SK-N-SH treated with all-trans-retinoic acid at 6 μM for 48 hours (cell line): ENCODE data around the gene RPS14.

Experiments
- ATAC-seq: fragments of 200-7000 bp; cut with Tn5 transposase; 3 replicates; pipeline ENCODE4 v1.9.1; 2020; ENCODE audit warnings: mild to moderate bottlenecking, moderate library complexity
- ARNTL ChIP-seq: fragments of 450-650 bp; formaldehyde crosslinking; IDR thresholded peaks from 2 replicates; pipeline ENCODE4 v1.5.0; 2020; ENCODE audit warnings: low read depth, mild to moderate bottlenecking, moderate library complexity, borderline replicate concordance
- BACH2 ChIP-seq: fragments of 250-450 bp; sonication (Bioruptor Pico); IDR thresholded peaks from 2 replicates; pipeline ENCODE4 v1.9.0; 2021; ENCODE audit warnings: mild to moderate bottlenecking, borderline replicate concordance
- CSDC2 ChIP-seq: fragments of 250-450 bp; sonication (Bioruptor Pico); IDR thresholded peaks from 2 replicates; pipeline ENCODE4 v1.5.0; 2020; ENCODE audit warnings: mild to moderate bottlenecking, moderate library complexity
- ESRRG ChIP-seq: fragments of 250-450 bp; sonication (Bioruptor Pico); IDR thresholded peaks from 2 replicates; pipeline ENCODE4 v1.6.1; 2021; ENCODE audit warnings: mild to moderate bottlenecking
- GLIS3 ChIP-seq: fragments of 250-450 bp; sonication (Bioruptor Pico); IDR thresholded peaks from 2 replicates; pipeline ENCODE4 v1.5.0; 2020; ENCODE audit warnings: mild to moderate bottlenecking, moderate library complexity
- ISL1 ChIP-seq: fragments of 250-450 bp; sonication (Bioruptor Pico); IDR thresholded peaks from 2 replicates; pipeline ENCODE4 v2.1.2; 2022; ENCODE audit warnings: mild to moderate bottlenecking, moderate library complexity
- OSR1 ChIP-seq: fragments of 250-450 bp; sonication (Bioruptor Pico); IDR thresholded peaks from 2 replicates; pipeline ENCODE4 v1.8.0; 2022; ENCODE audit warnings: moderate library complexity, mild to moderate bottlenecking, inconsistent platforms
- PPARA ChIP-seq: fragments of 250-450 bp; sonication (Bioruptor Pico); IDR thresholded peaks from 2 replicates; pipeline ENCODE4 v1.5.0; 2020; ENCODE audit warnings: mild to moderate bottlenecking, borderline replicate concordance
- RARB ChIP-seq: fragments of 250-450 bp; sonication (Bioruptor Pico); IDR thresholded peaks from 2 replicates; pipeline ENCODE4 v1.8.0; 2021; ENCODE audit warnings: mild to moderate bottlenecking, moderate library complexity
- SNAI2 ChIP-seq: fragments of 250-450 bp; sonication (Bioruptor Pico); IDR thresholded peaks from 2 replicates; pipeline ENCODE4 v1.5.0; 2020; ENCODE audit warnings: mild to moderate bottlenecking, moderate library complexity
- TCF4 ChIP-seq: fragments of 250-450 bp; sonication (Bioruptor Pico); IDR thresholded peaks from 2 replicates; pipeline ENCODE4 v1.8.0; 2021; ENCODE audit warnings: mild to moderate bottlenecking, moderate library complexity, borderline replicate concordance
- TOX ChIP-seq: fragments of 250-450 bp; sonication (Bioruptor Pico); IDR thresholded peaks from 2 replicates; pipeline ENCODE4 v1.8.0; 2021; ENCODE audit warnings: mild to moderate bottlenecking, moderate library complexity, borderline replicate concordance
- ZC3H10 ChIP-seq: fragments of 250-450 bp; sonication (Bioruptor Pico); IDR thresholded peaks from 2 replicates; pipeline ENCODE4 v1.5.1; 2021; ENCODE audit warnings: mild to moderate bottlenecking, moderate library complexity
- ZFP3 ChIP-seq: fragments of 250-450 bp; sonication (Bioruptor Pico); IDR thresholded peaks from 2 replicates; pipeline ENCODE4 v1.5.0; 2020; ENCODE audit warnings: mild to moderate bottlenecking, moderate library complexity
- ZFP30 ChIP-seq: fragments of 450-650 bp; formaldehyde crosslinking; IDR thresholded peaks from 2 replicates; pipeline ENCODE4 v1.5.0; 2022; ENCODE audit warnings: mild to moderate bottlenecking, moderate library complexity
- ZNF565 ChIP-seq: fragments of 450-650 bp; formaldehyde crosslinking; conservative IDR thresholded peaks from 2 replicates; pipeline ENCODE4 v1.5.0; 2020; ENCODE audit warnings: low read depth, mild to moderate bottlenecking, moderate library complexity
- ZNF70 ChIP-seq: fragments of 450-650 bp; formaldehyde crosslinking; IDR thresholded peaks from 2 replicates; pipeline ENCODE4 v1.5.0; 2020; ENCODE audit warnings: mild to moderate bottlenecking, moderate library complexity
- ZNF8 ChIP-seq: fragments of 450-650 bp; formaldehyde crosslinking; IDR thresholded peaks from 2 replicates; pipeline ENCODE4 v1.5.0; 2020; ENCODE audit warnings: mild to moderate bottlenecking, moderate library complexity
- TF ChIP-seq, protein P1 (sequence below): fragments of 250-450 bp; sonication (Bioruptor Pico); IDR thresholded peaks from 2 replicates; pipeline ENCODE4 v1.8.0; 2020; ENCODE audit warnings: mild to moderate bottlenecking, moderate library complexity, borderline replicate concordance
- TF ChIP-seq, protein P2 (sequence below): fragments of 250-450 bp; sonication (Bioruptor Pico); IDR thresholded peaks from 2 replicates; pipeline ENCODE4 v1.5.0; 2020; ENCODE audit warnings: mild to moderate bottlenecking, moderate library complexity
- TF ChIP-seq, protein P3 (sequence below): fragments of 250-450 bp; sonication (Bioruptor Pico); IDR thresholded peaks from 2 replicates; pipeline ENCODE4 v1.5.1; 2021; ENCODE audit warnings: mild to moderate bottlenecking, moderate library complexity
- TF ChIP-seq, protein P4 (sequence below): fragments of 250-450 bp; sonication (Bioruptor Pico); IDR thresholded peaks from 2 replicates; pipeline ENCODE4 v1.5.1; 2020; ENCODE audit warnings: low read depth, mild to moderate bottlenecking, moderate library complexity
- TF ChIP-seq, protein P5 (sequence below): fragments of 250-450 bp; sonication (Bioruptor Pico); IDR thresholded peaks from 2 replicates; pipeline ENCODE4 v1.8.0; 2021; ENCODE audit warnings: low read depth, mild to moderate bottlenecking, moderate library complexity, borderline replicate concordance

RPS14 gene

DNA sequence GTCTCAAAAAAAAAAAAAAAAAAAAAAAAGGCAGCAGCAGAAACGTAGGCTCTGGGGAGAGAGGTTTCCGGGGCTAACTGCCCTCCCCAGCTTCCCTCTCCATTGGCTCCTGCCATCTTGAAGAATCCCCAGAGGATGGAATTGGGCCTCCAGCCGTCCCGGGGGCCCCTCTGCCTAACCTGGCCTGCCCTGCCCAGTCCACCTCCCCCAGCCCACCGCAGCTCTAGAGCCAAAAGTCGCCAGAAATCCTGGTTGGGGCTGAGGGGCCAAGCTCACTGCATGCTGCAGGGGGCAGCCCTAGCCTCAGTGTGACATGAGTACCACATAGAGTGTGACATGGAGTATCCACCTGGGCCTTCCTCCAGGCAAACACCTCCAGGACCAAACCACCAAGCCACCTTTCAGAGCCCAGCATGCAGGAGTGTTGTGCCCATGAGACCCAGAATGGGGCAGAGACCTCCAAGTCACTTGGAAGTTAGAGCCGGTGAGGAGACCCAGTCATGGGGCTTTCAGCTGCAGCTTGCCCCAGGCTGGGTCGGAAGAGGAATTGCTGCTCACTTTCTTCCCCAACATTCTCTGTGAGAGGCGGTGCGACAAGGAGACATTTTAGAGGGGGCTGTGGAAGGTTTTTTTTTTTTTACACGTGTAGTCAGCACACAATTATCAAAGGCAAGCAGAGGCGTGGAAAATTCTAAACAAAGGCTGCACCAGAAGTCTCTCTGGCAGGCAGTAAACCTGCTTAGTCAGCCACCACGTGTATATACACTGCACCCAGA, 54.4 kb downstream of the RPS14 start:
- ATAC-seq: no peak
- TF ChIP-seq, protein P1, sequence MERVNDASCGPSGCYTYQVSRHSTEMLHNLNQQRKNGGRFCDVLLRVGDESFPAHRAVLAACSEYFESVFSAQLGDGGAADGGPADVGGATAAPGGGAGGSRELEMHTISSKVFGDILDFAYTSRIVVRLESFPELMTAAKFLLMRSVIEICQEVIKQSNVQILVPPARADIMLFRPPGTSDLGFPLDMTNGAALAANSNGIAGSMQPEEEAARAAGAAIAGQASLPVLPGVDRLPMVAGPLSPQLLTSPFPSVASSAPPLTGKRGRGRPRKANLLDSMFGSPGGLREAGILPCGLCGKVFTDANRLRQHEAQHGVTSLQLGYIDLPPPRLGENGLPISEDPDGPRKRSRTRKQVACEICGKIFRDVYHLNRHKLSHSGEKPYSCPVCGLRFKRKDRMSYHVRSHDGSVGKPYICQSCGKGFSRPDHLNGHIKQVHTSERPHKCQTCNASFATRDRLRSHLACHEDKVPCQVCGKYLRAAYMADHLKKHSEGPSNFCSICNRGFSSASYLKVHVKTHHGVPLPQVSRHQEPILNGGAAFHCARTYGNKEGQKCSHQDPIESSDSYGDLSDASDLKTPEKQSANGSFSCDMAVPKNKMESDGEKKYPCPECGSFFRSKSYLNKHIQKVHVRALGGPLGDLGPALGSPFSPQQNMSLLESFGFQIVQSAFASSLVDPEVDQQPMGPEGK (CRISPR knock-in tag): no peak
- TF ChIP-seq ZC3H10 (CRISPR knock-in tag) (no peak), ZFP30 (CRISPR knock-in tag) (no peak), BACH2 (CRISPR knock-in tag) (no peak), ISL1 (CRISPR knock-in tag) (no peak), ZNF8 (CRISPR knock-in tag) (no peak), TOX (CRISPR knock-in tag) (no peak), SNAI2 (CRISPR knock-in tag) (no peak), ESRRG (CRISPR knock-in tag) (no peak), ZFP3 (CRISPR knock-in tag) (no peak), OSR1 (no peak), RARB (CRISPR knock-in tag) (no peak), ARNTL (CRISPR knock-in tag) (no peak), ZNF565 (no peak), PPARA (no peak), ZNF70 (CRISPR knock-in tag) (no peak)
- TF ChIP-seq, protein P2, sequence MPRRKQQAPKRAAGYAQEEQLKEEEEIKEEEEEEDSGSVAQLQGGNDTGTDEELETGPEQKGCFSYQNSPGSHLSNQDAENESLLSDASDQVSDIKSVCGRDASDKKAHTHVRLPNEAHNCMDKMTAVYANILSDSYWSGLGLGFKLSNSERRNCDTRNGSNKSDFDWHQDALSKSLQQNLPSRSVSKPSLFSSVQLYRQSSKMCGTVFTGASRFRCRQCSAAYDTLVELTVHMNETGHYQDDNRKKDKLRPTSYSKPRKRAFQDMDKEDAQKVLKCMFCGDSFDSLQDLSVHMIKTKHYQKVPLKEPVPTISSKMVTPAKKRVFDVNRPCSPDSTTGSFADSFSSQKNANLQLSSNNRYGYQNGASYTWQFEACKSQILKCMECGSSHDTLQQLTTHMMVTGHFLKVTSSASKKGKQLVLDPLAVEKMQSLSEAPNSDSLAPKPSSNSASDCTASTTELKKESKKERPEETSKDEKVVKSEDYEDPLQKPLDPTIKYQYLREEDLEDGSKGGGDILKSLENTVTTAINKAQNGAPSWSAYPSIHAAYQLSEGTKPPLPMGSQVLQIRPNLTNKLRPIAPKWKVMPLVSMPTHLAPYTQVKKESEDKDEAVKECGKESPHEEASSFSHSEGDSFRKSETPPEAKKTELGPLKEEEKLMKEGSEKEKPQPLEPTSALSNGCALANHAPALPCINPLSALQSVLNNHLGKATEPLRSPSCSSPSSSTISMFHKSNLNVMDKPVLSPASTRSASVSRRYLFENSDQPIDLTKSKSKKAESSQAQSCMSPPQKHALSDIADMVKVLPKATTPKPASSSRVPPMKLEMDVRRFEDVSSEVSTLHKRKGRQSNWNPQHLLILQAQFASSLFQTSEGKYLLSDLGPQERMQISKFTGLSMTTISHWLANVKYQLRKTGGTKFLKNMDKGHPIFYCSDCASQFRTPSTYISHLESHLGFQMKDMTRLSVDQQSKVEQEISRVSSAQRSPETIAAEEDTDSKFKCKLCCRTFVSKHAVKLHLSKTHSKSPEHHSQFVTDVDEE (CRISPR knock-in tag): no peak
- TF ChIP-seq, protein P3, sequence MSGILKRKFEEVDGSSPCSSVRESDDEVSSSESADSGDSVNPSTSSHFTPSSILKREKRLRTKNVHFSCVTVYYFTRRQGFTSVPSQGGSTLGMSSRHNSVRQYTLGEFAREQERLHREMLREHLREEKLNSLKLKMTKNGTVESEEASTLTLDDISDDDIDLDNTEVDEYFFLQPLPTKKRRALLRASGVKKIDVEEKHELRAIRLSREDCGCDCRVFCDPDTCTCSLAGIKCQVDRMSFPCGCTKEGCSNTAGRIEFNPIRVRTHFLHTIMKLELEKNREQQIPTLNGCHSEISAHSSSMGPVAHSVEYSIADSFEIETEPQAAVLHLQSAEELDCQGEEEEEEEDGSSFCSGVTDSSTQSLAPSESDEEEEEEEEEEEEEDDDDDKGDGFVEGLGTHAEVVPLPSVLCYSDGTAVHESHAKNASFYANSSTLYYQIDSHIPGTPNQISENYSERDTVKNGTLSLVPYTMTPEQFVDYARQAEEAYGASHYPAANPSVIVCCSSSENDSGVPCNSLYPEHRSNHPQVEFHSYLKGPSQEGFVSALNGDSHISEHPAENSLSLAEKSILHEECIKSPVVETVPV: no peak
- TF ChIP-seq, protein P4, sequence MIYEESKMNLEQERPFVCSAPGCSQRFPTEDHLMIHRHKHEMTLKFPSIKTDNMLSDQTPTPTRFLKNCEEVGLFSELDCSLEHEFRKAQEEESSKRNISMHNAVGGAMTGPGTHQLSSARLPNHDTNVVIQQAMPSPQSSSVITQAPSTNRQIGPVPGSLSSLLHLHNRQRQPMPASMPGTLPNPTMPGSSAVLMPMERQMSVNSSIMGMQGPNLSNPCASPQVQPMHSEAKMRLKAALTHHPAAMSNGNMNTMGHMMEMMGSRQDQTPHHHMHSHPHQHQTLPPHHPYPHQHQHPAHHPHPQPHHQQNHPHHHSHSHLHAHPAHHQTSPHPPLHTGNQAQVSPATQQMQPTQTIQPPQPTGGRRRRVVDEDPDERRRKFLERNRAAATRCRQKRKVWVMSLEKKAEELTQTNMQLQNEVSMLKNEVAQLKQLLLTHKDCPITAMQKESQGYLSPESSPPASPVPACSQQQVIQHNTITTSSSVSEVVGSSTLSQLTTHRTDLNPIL: no peak

DNA sequence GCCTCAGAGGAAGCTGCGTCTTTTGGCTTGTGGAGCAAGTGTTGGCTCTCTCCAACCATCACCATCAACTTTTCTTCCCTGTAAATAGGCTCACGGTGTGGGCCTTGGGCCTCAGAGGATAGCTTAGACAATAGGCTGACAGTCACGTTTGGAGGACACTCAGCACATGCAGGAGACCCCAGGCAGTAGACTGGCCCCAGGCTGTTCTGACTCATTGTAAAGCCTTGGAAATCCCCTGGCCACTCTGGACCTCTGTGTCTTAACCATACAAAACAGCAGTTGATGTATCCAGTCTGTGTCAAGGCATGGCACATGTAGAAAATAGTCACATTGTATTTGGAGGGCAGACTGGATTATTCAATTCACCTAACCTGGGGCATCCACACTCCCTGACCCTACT, 55.4 kb downstream of the RPS14 start:
- no peak for ATAC-seq
- TF ChIP-seq TOX (CRISPR knock-in tag) (no peak), ESRRG (CRISPR knock-in tag) (no peak), ZFP30 (CRISPR knock-in tag) (no peak), GLIS3 (no peak), CSDC2 (CRISPR knock-in tag) (no peak), ZNF565 (no peak), TCF4 (CRISPR knock-in tag) (no peak), ARNTL (CRISPR knock-in tag) (no peak), ISL1 (CRISPR knock-in tag) (no peak), SNAI2 (CRISPR knock-in tag) (no peak)
- TF ChIP-seq, protein P1 (CRISPR knock-in tag): no peak
- TF ChIP-seq, protein P2 (CRISPR knock-in tag): no peak
- TF ChIP-seq, protein P4: no peak
- TF ChIP-seq, protein P5, sequence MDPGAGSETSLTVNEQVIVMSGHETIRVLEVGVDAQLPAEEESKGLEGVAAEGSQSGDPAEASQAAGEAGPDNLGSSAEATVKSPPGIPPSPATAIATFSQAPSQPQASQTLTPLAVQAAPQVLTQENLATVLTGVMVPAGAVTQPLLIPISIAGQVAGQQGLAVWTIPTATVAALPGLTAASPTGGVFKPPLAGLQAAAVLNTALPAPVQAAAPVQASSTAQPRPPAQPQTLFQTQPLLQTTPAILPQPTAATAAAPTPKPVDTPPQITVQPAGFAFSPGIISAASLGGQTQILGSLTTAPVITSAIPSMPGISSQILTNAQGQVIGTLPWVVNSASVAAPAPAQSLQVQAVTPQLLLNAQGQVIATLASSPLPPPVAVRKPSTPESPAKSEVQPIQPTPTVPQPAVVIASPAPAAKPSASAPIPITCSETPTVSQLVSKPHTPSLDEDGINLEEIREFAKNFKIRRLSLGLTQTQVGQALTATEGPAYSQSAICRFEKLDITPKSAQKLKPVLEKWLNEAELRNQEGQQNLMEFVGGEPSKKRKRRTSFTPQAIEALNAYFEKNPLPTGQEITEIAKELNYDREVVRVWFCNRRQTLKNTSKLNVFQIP (CRISPR knock-in tag): no peak
